CD4-positive, alpha-beta T cell (primary cell): ENCODE results near the gene CLK3. TPM values are rescaled to one million over a fixed set of nuclear protein-coding genes. Genes with fewer than 3 reads are reported as not detected.

Source experiments
- ATAC-seq: fragments of 200-7000 bp; cut with Tn5 transposase; one replicate; pipeline ENCODE4 v1.10.0; 2022; ENCODE audit warnings: mild to moderate bottlenecking; ENCODE audit not compliant: poor library complexity
- CTCF ChIA-PET: fragments of 350-600 bp; sonication (Branson Sonifier 250); formaldehyde crosslinking; loops from one replicate; lab custom pipeline; 2021; ENCODE audit warnings: antibody characterized with exemption, inconsistent platforms; lab: Charles Lee
- POLR2A ChIA-PET: fragments of 350-600 bp; sonication (Branson Sonifier 250); formaldehyde crosslinking; loops from one replicate; lab custom pipeline; 2021; ENCODE audit warnings: antibody characterized with exemption, inconsistent platforms; lab: Charles Lee
- DNase-seq, 14 experiments: peaks; one replicate each; pipeline ENCODE4 v3.0.0-alpha.2; 2013 to 2020; ENCODE audit warnings: mixed read lengths in 2 of 14
- H3K27ac ChIP-seq, 2 donors: one replicate each; pipeline versions ENCODE4 v1.5.1 to v1.7.0; 2013; ENCODE audit warnings: low read length in 2 of 2, low read depth in 1 of 2, mild to moderate bottlenecking in 1 of 2
- H3K27me3 ChIP-seq, 2 experiments: 1 replicate in 1 of 2; 2 replicates in 1 of 2; pipeline versions ENCODE4 v1.6.1 to v1.7.0; 2013; ENCODE audit warnings: low read length in 2 of 2, control low read depth in 1 of 2, mild to moderate bottlenecking in 1 of 2, moderate library complexity in 1 of 2; ENCODE audit not compliant: insufficient read depth in 2 of 2, control insufficient read depth in 1 of 2
- H3K36me3 ChIP-seq: one replicate; pipeline ENCODE4 v1.6.1; 2013; ENCODE audit warnings: low read length, control low read depth; ENCODE audit not compliant: insufficient read depth
- H3K4me1 ChIP-seq: one replicate; pipeline ENCODE4 v1.6.1; 2013; ENCODE audit warnings: low read length, control low read depth; ENCODE audit not compliant: insufficient read depth
- H3K4me3 ChIP-seq: one replicate; pipeline ENCODE4 v1.5.1; 2013; ENCODE audit warnings: mild to moderate bottlenecking, low read length, moderate library complexity
- H3K9me3 ChIP-seq, 2 experiments: 1 replicate in 1 of 2; 2 replicates in 1 of 2; pipeline versions ENCODE4 v1.6.1 to v1.7.0; 2013; ENCODE audit warnings: low read length in 2 of 2, mild to moderate bottlenecking in 2 of 2, control low read depth in 1 of 2, moderate library complexity in 1 of 2; ENCODE audit not compliant: control insufficient read depth in 1 of 2, insufficient read depth in 1 of 2
- H3K27ac Mint-ChIP-seq: one replicate; pipeline ENCODE4 v1.8.0; 2020; ENCODE audit warnings: mixed read lengths
- H3K27me3 Mint-ChIP-seq: one replicate; pipeline ENCODE4 v1.8.0; 2021; ENCODE audit warnings: mixed read lengths
- H3K36me3 Mint-ChIP-seq: one replicate; pipeline ENCODE4 v1.8.0; 2021; ENCODE audit warnings: low read depth, mixed read lengths
- H3K4me1 Mint-ChIP-seq: one replicate; pipeline ENCODE4 v1.8.0; 2021; ENCODE audit warnings: low read depth, mixed read lengths
- H3K4me3 Mint-ChIP-seq: one replicate; pipeline ENCODE4 v1.8.0; 2020; ENCODE audit warnings: mild to moderate bottlenecking, mixed read lengths
- H3K9me3 Mint-ChIP-seq: one replicate; pipeline ENCODE4 v1.8.0; 2020; ENCODE audit warnings: mixed read lengths
- CTCF ChIP-seq: fragments of 200-600 bp; IDR thresholded peaks from one replicate; pipeline ENCODE4 v1.8.0; 2022; ENCODE audit warnings: antibody characterized with exemption, mild to moderate bottlenecking
- intact Hi-C, 2 experiments: fragments of 100-400 bp; cut with DNase I in 1 of 2; cut with micrococcal nuclease in 1 of 2; formaldehyde crosslinking; loops; one replicate each; pipeline versions ENCODE4 v1.15.1 to v1.9.0; 2023 to 2025; cut with DNase I, micrococcal nuclease
- total RNA-seq, 174 experiments: library from RNA in 2 of 174; stranded (reverse) in 2 of 174; gene quantifications; one replicate each; pipeline ENCODE4 v1.2.3 and lab custom pipeline; 2021 to 2026

Gene CLK3
- total RNA-seq, 2 experiments from 2014 or later, result 275 to 293 TPM

DNA sequence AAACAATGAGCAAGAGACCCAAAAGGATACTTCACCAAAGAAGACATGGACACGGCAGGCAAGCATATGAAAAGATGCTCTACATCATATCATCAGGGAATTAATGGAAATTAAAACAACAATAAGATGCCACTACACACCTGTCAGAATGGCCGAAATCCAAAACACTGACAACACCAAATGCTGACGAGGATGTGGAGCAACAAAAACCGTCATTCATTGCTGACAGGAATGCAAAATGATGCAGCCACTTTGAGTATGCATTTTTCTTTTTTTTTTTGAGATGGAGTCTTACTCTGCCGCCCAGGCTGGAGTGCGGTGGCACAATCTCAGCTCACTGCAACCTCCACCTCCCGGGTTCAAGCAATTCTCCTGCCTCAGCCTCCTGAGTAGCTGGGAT is 61.2 kb downstream of the CLK3 start:
- no peak for TF ChIP-seq CTCF
- no peak overlapping the region for H3K4me3 ChIP-seq
- no peaks in the 10 kb centered on the region for H3K27me3 Mint-ChIP-seq
- peaks cover 27% of the 10 kb centered on the region for H3K36me3 ChIP-seq
- H3K9me3 Mint-ChIP-seq, result no peaks in the 10 kb centered on the region
- H3K27me3 ChIP-seq, result no peaks in the 10 kb centered on the region
- no peak overlapping the region for H3K27ac Mint-ChIP-seq
- ChIA-PET POLR2A (no interaction called here), CTCF (no interaction called here)
- H3K4me3 Mint-ChIP-seq, result no peak overlapping the region
- no peaks in the 10 kb centered on the region for H3K4me1 ChIP-seq
- H3K4me1 Mint-ChIP-seq, result peaks cover 15% of the 10 kb centered on the region
- ATAC-seq, result no peak
- no peak overlapping the region for H3K27ac ChIP-seq
- intact Hi-C loops, result no loop called here
- DNase-seq, result no peak
- no peaks in the 10 kb centered on the region for H3K9me3 ChIP-seq
- peaks cover 32% of the 10 kb centered on the region for H3K36me3 Mint-ChIP-seq

Other genes starting within 250 kb of the CLK3 start
- gene CYP11A1, start 248.2 kb upstream of the CLK3 start, total RNA-seq, result not detected
- gene SEMA7A, start 181.9 kb upstream of the CLK3 start, total RNA-seq, result 1 to 10 TPM; 2.3 to 2.7 TPM
- gene UBL7, start 154.7 kb upstream of the CLK3 start, total RNA-seq, result 10 to 100 TPM; 14.3 to 17.1 TPM
- 10 to 100 TPM; 25.0 to 27.9 TPM for gene ARID3B, start 74.6 kb upstream of the CLK3 start, total RNA-seq
- gene EDC3, start 80.2 kb downstream of the CLK3 start, total RNA-seq, result 10 to 100 TPM; 11.0 to 11.1 TPM
- not detected for gene CYP1A1, start 109.7 kb downstream of the CLK3 start, total RNA-seq
- gene CYP1A2, start 133.0 kb downstream of the CLK3 start, total RNA-seq, result not detected
- gene CSK, start 166.2 kb downstream of the CLK3 start, total RNA-seq, result 100 to 1,000 TPM; 114 to 118 TPM
- gene LMAN1L, start 197.0 kb downstream of the CLK3 start, total RNA-seq, result under 1 TPM; 0.56 to 0.93 TPM
- gene CPLX3, start 210.8 kb downstream of the CLK3 start, total RNA-seq, result under 1 TPM; 0.16 to 0.53 TPM
- gene ULK3, start 227.3 kb downstream of the CLK3 start, total RNA-seq, result 10 to 100 TPM; 37.8 to 38.9 TPM